WTC11 (cell line): ENCODE results near the gene ADCYAP1R1.

Experiments
- CREM ChIP-seq: sonication (generic); formaldehyde crosslinking; IDR thresholded peaks from 2 replicates; pipeline ENCODE4 v1.8.1; 2022; ENCODE audit warnings: mild to moderate bottlenecking, missing genetic modification reagents, moderate library complexity
- FOXJ3 ChIP-seq: sonication (generic); formaldehyde crosslinking; IDR thresholded peaks from 2 replicates; pipeline ENCODE4 v1.9.0; 2021; ENCODE audit warnings: missing genetic modification reagents, mild to moderate bottlenecking, borderline replicate concordance
- JAZF1 ChIP-seq: fragments of 250-450 bp; sonication (Bioruptor Pico); IDR thresholded peaks from 2 replicates; pipeline ENCODE4 v1.9.0; 2021; ENCODE audit warnings: moderate library complexity, mild to moderate bottlenecking, inconsistent platforms
- JUN ChIP-seq: sonication (generic); formaldehyde crosslinking; IDR thresholded peaks from 2 replicates; pipeline ENCODE4 v1.8.0; 2023; ENCODE audit warnings: mild to moderate bottlenecking, missing genetic modification reagents
- NR2C2 ChIP-seq: sonication (generic); formaldehyde crosslinking; IDR thresholded peaks from 2 replicates; pipeline ENCODE4 v1.8.0; 2022; ENCODE audit warnings: mild to moderate bottlenecking, missing genetic modification reagents
- TCF7 ChIP-seq: sonication (generic); formaldehyde crosslinking; IDR thresholded peaks from 2 replicates; pipeline ENCODE4 v1.8.0; 2022; ENCODE audit warnings: mild to moderate bottlenecking, low read depth, missing genetic modification reagents, moderate library complexity
- TEAD4 ChIP-seq: sonication (generic); formaldehyde crosslinking; IDR thresholded peaks from 2 replicates; pipeline ENCODE4 v1.8.0; 2022; ENCODE audit warnings: mild to moderate bottlenecking, missing genetic modification reagents
- TF ChIP-seq, protein P1 (sequence below): fragments of 200-600 bp; IDR thresholded peaks from 2 replicates; pipeline ENCODE4 v1.8.0; 2022; ENCODE audit warnings: antibody characterized with exemption
- TF ChIP-seq, protein P2 (sequence below): sonication (generic); formaldehyde crosslinking; IDR thresholded peaks from 2 replicates; pipeline ENCODE4 v1.8.1; 2023; ENCODE audit warnings: mild to moderate bottlenecking, missing genetic modification reagents, moderate library complexity
- TF ChIP-seq, protein P3 (sequence below): sonication (generic); formaldehyde crosslinking; IDR thresholded peaks from 2 replicates; pipeline ENCODE4 v1.8.0; 2022; ENCODE audit warnings: mild to moderate bottlenecking, missing genetic modification reagents

DNA sequence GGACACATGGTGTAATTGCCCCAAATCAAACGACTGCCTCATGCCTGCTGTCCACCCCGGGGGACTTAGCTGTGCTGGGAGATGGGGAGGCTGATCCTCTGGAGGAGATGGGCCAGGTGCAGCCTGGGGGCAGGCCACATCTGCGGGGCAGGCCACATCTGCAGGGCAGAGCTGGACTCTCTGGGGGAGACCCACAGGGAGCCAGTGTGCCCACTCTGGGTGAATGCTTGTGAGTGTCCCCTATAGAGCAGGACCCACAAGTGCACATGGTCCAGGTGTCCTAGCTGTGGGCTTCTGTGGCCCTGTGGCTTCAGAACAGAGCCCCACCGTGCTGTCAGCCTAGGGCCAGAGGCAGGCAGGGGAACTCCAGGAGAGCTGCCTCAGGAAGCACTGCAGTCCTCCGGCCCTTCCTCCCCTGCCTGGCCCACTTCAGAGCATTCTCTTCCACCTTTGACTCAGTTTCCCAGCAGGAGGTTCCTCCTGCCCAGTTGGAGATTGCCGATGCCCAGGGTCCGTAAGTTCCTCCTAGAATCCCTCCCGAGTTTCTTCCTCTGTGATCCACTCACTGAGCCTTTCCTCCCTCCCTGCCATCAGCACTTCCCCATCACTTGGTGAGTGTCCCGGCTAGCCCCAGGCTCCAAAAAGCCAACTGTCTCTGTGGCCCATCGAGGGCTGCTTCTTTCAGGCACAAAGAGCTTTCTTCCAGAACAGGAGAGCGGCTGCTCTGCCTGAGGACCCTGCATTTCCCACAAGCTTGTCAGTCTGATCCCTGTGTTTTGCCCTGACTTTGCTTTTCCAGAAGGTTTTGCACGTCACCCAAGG, 50.3 kb downstream of the ADCYAP1R1 start:
- TF ChIP-seq, protein P1, sequence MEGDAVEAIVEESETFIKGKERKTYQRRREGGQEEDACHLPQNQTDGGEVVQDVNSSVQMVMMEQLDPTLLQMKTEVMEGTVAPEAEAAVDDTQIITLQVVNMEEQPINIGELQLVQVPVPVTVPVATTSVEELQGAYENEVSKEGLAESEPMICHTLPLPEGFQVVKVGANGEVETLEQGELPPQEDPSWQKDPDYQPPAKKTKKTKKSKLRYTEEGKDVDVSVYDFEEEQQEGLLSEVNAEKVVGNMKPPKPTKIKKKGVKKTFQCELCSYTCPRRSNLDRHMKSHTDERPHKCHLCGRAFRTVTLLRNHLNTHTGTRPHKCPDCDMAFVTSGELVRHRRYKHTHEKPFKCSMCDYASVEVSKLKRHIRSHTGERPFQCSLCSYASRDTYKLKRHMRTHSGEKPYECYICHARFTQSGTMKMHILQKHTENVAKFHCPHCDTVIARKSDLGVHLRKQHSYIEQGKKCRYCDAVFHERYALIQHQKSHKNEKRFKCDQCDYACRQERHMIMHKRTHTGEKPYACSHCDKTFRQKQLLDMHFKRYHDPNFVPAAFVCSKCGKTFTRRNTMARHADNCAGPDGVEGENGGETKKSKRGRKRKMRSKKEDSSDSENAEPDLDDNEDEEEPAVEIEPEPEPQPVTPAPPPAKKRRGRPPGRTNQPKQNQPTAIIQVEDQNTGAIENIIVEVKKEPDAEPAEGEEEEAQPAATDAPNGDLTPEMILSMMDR, result no peak
- no peak for TF ChIP-seq NR2C2 (CRISPR knock-in tag)
- TF ChIP-seq TCF7, result no peak
- no peak for TF ChIP-seq JUN (CRISPR knock-in tag)
- TF ChIP-seq, protein P2, sequence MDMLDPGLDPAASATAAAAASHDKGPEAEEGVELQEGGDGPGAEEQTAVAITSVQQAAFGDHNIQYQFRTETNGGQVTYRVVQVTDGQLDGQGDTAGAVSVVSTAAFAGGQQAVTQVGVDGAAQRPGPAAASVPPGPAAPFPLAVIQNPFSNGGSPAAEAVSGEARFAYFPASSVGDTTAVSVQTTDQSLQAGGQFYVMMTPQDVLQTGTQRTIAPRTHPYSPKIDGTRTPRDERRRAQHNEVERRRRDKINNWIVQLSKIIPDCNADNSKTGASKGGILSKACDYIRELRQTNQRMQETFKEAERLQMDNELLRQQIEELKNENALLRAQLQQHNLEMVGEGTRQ, result no peak
- no peak for TF ChIP-seq JAZF1 (CRISPR knock-in tag)
- TF ChIP-seq FOXJ3 (CRISPR knock-in tag), result no peak
- no peak for TF ChIP-seq CREM (CRISPR knock-in tag)
- TF ChIP-seq TEAD4 (CRISPR knock-in tag), result no peak
- TF ChIP-seq, protein P3, sequence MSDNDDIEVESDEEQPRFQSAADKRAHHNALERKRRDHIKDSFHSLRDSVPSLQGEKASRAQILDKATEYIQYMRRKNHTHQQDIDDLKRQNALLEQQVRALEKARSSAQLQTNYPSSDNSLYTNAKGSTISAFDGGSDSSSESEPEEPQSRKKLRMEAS (CRISPR knock-in tag), result no peak
